Coronary artery (tissue), 2 donors: ENCODE measurements around the gene GON4L.

Source experiments
- DNase-seq: peaks from one replicate; pipeline ENCODE4 v3.0.0-alpha.2; 2017; ENCODE audit warnings: low spot score
- H3K27ac ChIP-seq, 2 donors: fragments of 200-600 bp; sonication (generic); one replicate each; pipeline ENCODE4 v1.5.1; 2016 to 2019
- H3K4me3 ChIP-seq: fragments of 200-600 bp; sonication (generic); 2 replicates; pipeline ENCODE4 v1.5.1; 2016; ENCODE audit warnings: mild to moderate bottlenecking, moderate library complexity
- TF ChIP-seq, protein P1 (sequence below): fragments of 200-600 bp; sonication (generic); IDR thresholded peaks from one replicate; pipeline ENCODE4 v1.5.1; 2019; ENCODE audit warnings: antibody characterized with exemption

GON4L gene

DNA sequence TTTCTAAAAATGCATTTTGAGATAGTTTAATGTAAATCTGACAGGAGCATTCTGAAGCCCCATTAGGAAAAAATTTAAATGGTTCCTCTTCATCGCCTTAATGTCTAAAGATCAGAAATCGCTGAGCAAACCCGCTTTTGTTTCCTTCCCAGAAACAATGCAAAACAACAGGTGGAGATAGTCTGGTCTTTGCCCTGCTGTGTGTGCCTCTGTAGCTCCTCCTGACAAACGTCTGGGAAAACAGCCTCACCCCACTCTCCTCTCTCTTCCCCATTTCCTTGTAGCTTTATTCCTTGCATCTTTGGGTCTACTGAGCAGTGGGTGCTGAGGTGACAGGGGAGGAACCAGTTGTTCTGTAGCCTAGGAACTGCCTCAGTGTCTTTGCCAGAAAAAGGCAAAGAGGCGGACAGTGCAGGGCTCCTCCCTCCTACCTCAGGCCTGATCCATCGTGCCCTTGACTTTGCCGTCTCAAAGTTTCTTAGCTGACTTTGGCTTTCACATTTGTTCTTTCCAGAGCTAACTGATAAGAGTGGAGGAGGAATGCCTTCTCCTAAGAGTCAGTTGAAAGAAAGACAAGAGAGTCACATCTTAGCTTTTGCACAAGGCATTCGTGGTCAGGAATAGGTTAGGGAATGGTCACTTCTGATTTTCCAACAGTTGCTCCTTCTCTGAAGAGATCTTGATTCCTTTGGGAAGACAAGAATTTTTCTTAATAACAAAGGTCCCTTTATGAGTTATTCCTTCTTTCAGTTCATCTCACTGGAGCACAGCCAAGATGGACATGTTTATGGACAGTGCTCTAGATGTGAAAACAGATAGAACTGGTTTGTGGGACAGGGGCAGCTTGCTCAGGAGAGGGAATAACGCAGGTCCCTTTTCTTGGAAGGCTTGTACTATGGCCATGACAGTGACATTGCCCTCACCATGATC is 27.3 kb upstream of the GON4L start:
- TF ChIP-seq, protein P1, sequence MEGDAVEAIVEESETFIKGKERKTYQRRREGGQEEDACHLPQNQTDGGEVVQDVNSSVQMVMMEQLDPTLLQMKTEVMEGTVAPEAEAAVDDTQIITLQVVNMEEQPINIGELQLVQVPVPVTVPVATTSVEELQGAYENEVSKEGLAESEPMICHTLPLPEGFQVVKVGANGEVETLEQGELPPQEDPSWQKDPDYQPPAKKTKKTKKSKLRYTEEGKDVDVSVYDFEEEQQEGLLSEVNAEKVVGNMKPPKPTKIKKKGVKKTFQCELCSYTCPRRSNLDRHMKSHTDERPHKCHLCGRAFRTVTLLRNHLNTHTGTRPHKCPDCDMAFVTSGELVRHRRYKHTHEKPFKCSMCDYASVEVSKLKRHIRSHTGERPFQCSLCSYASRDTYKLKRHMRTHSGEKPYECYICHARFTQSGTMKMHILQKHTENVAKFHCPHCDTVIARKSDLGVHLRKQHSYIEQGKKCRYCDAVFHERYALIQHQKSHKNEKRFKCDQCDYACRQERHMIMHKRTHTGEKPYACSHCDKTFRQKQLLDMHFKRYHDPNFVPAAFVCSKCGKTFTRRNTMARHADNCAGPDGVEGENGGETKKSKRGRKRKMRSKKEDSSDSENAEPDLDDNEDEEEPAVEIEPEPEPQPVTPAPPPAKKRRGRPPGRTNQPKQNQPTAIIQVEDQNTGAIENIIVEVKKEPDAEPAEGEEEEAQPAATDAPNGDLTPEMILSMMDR: no peak
- DNase-seq: no peak
- peak overlapping the region in 1 of 2 donors; percentile 44 for H3K27ac ChIP-seq
- H3K4me3 ChIP-seq: no peak overlapping the region

DNA sequence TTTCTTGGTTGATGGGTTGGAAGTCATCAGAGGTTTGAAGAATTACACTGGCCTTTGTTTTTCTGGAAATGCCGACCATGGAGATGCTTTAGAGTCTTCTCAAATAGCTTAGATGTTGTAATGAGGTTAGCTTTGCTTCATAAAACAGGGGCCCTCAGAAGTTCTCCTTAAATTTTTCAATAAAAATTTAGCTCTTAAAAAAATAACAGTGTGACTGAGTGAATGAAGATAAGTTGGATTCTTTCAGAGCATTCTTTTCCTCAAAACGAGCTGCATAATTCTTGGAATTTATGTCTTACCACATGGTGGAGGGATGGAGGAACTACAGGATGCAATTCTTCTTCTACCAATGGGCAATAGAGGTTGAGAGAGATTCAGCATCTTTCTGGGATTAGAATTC is 25.8 kb upstream of the GON4L start:
- Histone ChIP-seq H3K4me3 (no peak overlapping the region), H3K27ac (no peak overlapping the region)
- TF ChIP-seq, protein P1: no peak
- no peak for DNase-seq

DNA sequence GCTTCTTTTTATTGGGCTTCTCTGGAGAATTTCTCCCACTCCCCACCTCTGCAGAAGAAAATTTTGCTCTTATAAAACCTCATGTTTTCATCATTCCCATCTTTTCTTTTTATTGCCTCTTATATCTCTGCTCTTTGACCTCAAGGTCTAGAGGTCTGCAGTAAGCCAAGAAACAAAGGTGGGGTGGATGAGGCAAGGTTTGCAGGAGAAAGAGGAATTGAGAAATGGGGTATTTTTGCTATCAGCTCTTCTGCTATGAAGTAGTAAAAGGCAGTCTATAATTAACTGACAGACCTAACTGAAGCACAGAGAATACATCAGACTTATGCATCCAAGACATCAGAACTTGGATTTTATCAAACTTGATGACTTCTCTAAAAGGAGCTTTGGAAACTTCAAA is 25.2 kb upstream of the GON4L start:
- no peak for DNase-seq
- TF ChIP-seq, protein P1: no peak
- Histone ChIP-seq H3K4me3 (no peak overlapping the region), H3K27ac (no peak overlapping the region)

DNA sequence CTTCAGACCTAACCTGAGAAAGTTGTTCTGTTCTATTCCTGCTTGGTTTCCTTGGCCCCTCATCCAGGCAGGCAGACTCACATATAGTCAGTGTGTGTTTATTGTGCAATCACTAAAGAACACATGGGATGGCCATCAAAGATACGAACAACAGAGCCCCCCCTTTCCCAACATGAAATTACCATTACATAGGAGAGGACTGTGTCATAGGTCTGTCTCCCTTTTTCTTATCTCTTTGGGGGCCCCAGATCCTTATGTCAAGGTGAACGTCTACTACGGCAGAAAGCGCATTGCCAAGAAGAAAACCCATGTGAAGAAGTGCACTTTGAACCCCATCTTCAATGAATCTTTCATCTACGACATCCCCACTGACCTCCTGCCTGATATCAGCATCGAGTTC is 23.9 kb upstream of the GON4L start:
- DNase-seq: no peak
- TF ChIP-seq, protein P1: no peak
- Histone ChIP-seq H3K27ac (no peak overlapping the region), H3K4me3 (no peak overlapping the region)

DNA sequence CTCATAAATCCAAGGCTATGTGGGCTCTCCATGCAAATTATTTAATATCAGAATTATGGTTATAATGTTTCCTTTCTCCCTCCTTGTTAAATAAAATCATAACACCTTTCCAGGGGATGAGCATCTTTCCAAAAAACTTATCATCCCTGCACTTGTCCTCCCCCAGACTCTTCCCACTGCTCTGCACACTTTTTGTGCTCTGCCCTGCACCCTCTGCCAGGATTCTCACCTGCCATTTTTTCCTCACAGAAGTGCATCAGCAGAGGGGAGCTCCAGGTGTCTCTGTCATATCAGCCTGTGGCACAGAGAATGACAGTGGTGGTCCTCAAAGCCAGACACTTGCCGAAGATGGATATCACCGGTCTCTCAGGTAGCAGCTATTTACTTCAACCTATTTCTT is 23.2 kb upstream of the GON4L start:
- TF ChIP-seq, protein P1: no peak

DNA sequence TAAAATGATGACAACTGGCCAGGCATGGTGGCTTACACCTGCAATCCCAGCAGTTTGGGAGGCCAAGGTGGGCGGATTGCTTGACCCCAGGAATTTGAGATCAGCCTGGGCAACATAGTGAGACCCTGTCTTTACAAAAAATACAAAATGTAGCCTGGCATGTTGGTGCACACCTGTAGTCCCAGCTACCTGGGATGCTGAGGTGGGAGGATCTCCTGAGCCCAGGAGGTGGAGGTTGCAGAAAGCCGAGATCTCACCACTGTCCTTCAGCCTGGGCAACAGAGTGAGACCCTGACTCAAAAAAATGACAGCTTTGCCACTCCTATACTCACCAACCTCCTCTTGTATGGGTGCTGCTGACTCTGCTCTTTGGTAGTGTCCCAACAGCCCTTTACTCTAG is 20.9 kb upstream of the GON4L start:
- no peak for DNase-seq
- no peak overlapping the region for H3K4me3 ChIP-seq
- no peak overlapping the region for H3K27ac ChIP-seq
- TF ChIP-seq, protein P1: no peak

More for the DNA sequence above, 23.2 kb upstream of the GON4L start:
- Histone ChIP-seq H3K4me3 (no peak overlapping the region), H3K27ac (no peak overlapping the region)
- DNase-seq: no peak

DNA sequence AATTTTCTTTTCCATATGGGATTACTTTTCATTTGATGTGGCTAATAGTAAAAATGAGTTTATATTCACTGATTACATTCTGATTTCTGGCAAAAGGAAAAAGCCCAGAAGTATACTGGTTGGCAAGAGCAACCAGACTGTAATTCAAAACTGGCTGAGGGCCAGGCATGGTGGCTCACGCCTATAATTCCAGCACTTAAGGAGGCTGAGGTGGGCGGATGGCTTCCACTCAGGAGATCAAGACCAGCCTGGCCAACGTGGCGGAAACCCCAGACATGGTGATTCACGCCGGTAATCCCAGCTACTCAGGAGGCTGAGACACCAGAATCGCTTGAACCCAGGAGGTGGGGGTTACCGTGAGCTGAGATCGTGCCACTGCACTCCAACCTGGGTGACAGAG is 16.8 kb upstream of the GON4L start:
- H3K4me3 ChIP-seq: no peak overlapping the region
- H3K27ac ChIP-seq: no peak overlapping the region
- DNase-seq: no peak
- TF ChIP-seq, protein P1: no peak
